Raji (cell line): ENCODE data around the gene NRG3.

Source experiments
- POLR2A ChIP-seq: IDR thresholded peaks from 2 replicates; pipeline ENCODE4 v1.6.1; 2011; ENCODE audit warnings: low read depth, low read length, control low read depth; ENCODE audit not compliant: insufficient read depth

NRG3 gene

GRCh38 chr10:82856957-82857613 is 982.1 kb downstream of the NRG3 start:
- no peak for TF ChIP-seq POLR2A

- no peak for TF ChIP-seq POLR2A
Observed at GRCh38 chr10:82861889-82862288, 986.9 kb downstream of the NRG3 start.

GRCh38 chr10:82865366-82865765 is 990.4 kb downstream of the NRG3 start:
- no peak for TF ChIP-seq POLR2A

- no peak for TF ChIP-seq POLR2A
Observed at GRCh38 chr10:82866424-82867020, 991.5 kb downstream of the NRG3 start.

GRCh38 chr10:82867056-82867455 is 992.1 kb downstream of the NRG3 start:
- no peak for TF ChIP-seq POLR2A

GRCh38 chr10:82874671-82875070 is 999.7 kb downstream of the NRG3 start:
- TF ChIP-seq POLR2A = no peak

- TF ChIP-seq POLR2A = no peak
Observed at GRCh38 chr10:82880776-82881290, 1005.8 kb downstream of the NRG3 start.

- TF ChIP-seq POLR2A = no peak
Observed at GRCh38 chr10:82882722-82883121, 1007.7 kb downstream of the NRG3 start.

- TF ChIP-seq POLR2A = no peak
Observed at GRCh38 chr10:82883603-82884002, 1008.6 kb downstream of the NRG3 start.

GRCh38 chr10:82887488-82887887 is 1012.5 kb downstream of the NRG3 start:
- no peak for TF ChIP-seq POLR2A

- TF ChIP-seq POLR2A = no peak
Observed at GRCh38 chr10:82888809-82889455, 1013.9 kb downstream of the NRG3 start.

GRCh38 chr10:82889728-82890127 is 1014.7 kb downstream of the NRG3 start:
- TF ChIP-seq POLR2A = no peak

GRCh38 chr10:82890573-82890972 is 1015.6 kb downstream of the NRG3 start:
- TF ChIP-seq POLR2A = no peak

GRCh38 chr10:82908096-82908495 is 1033.1 kb downstream of the NRG3 start:
- no peak for TF ChIP-seq POLR2A

- no peak for TF ChIP-seq POLR2A
Observed at GRCh38 chr10:82908751-82909150, 1033.8 kb downstream of the NRG3 start.

GRCh38 chr10:82910301-82910700 is 1035.3 kb downstream of the NRG3 start:
- no peak for TF ChIP-seq POLR2A
